Neural progenitor cell (in vitro differentiated cells): ENCODE measurements around the gene RNF34. TPM values are rescaled to one million over a fixed set of nuclear protein-coding genes. Genes with fewer than 3 reads are reported as not detected.

Experiments used
- DNase-seq: peaks from one replicate; pipeline ENCODE4 v3.0.0-alpha.2; 2016; ENCODE audit warnings: low spot score
- H2AFZ ChIP-seq: fragments of 200-600 bp; sonication (generic); replicated peaks from 2 replicates; pipeline ENCODE4 v1.6.1; 2016; ENCODE audit warnings: antibody characterized with exemption
- H3F3A ChIP-seq: fragments of 200-600 bp; sonication (generic); 2 replicates; pipeline ENCODE4 v1.6.1; 2016; ENCODE audit warnings: antibody characterized with exemption, low read depth
- H3K27ac ChIP-seq: fragments of 200-600 bp; sonication (generic); 2 replicates; pipeline ENCODE4 v1.5.1; 2016; ENCODE audit warnings: mild to moderate bottlenecking
- H3K27me3 ChIP-seq: fragments of 200-600 bp; sonication (generic); 2 replicates; pipeline ENCODE4 v1.6.1; 2016; ENCODE audit warnings: mild to moderate bottlenecking, moderate library complexity
- H3K36me3 ChIP-seq: fragments of 200-600 bp; sonication (generic); 2 replicates; pipeline ENCODE4 v1.5.1; 2016
- H3K4me1 ChIP-seq: fragments of 200-600 bp; sonication (generic); 2 replicates; pipeline ENCODE4 v1.6.1; 2016; ENCODE audit warnings: mixed run types
- H3K4me2 ChIP-seq: fragments of 200-600 bp; sonication (generic); 2 replicates; pipeline ENCODE4 v1.6.1; 2016
- H3K4me3 ChIP-seq: fragments of 200-600 bp; sonication (generic); 2 replicates; pipeline ENCODE4 v1.5.1; 2016
- H3K79me2 ChIP-seq: fragments of 200-600 bp; sonication (generic); 2 replicates; pipeline ENCODE4 v1.6.1; 2016; ENCODE audit warnings: low read depth
- H3K9ac ChIP-seq: fragments of 200-600 bp; sonication (generic); 2 replicates; pipeline ENCODE4 v1.6.1; 2016
- H3K9me3 ChIP-seq: fragments of 200-600 bp; sonication (generic); 2 replicates; pipeline ENCODE4 v1.5.1; 2016; ENCODE audit warnings: low read depth
- H4K20me1 ChIP-seq: fragments of 200-600 bp; sonication (generic); 2 replicates; pipeline ENCODE4 v1.6.1; 2016; ENCODE audit warnings: low read depth
- H3K27ac Mint-ChIP-seq: 3 replicates; pipeline ENCODE4 v1.8.0; 2021; ENCODE audit warnings: mixed read lengths
- H3K27me3 Mint-ChIP-seq: 2 replicates; pipeline ENCODE4 v1.8.0; 2022; ENCODE audit warnings: low read depth, mild to moderate bottlenecking, inconsistent platforms, moderate library complexity, mixed read lengths; ENCODE audit not compliant: insufficient read depth
- H3K36me3 Mint-ChIP-seq: 3 replicates; pipeline ENCODE4 v1.8.0; 2021; ENCODE audit warnings: mixed read lengths
- H3K4me1 Mint-ChIP-seq: 3 replicates; pipeline ENCODE4 v1.8.0; 2021; ENCODE audit warnings: mixed read lengths
- H3K4me3 Mint-ChIP-seq: 3 replicates; pipeline ENCODE4 v1.8.0; 2021; ENCODE audit warnings: mild to moderate bottlenecking, moderate library complexity, mixed read lengths
- H3K9me3 Mint-ChIP-seq: 3 replicates; pipeline ENCODE4 v1.8.0; 2020; ENCODE audit warnings: mixed read lengths
- CTCF ChIP-seq: fragments of 200-600 bp; sonication (generic); IDR thresholded peaks from 2 replicates; pipeline ENCODE4 v1.5.1; 2017; ENCODE audit warnings: antibody characterized with exemption, mild to moderate bottlenecking
- EZH2 ChIP-seq: fragments of 200-600 bp; sonication (generic); IDR thresholded peaks from 2 replicates; pipeline ENCODE4 v1.6.1; 2017; ENCODE audit warnings: antibody characterized with exemption, mild to moderate bottlenecking, moderate library complexity
- EZH2phosphoT487 ChIP-seq: fragments of 200-600 bp; sonication (generic); IDR thresholded peaks from 2 replicates; pipeline ENCODE4 v1.6.1; 2017; ENCODE audit warnings: antibody characterized with exemption
- total RNA-seq: library from RNA; depleted of rRNA; stranded (reverse); fragments of >200 nt; gene quantifications from 2 replicates; pipeline ENCODE4 v1.2.3, GENCODE V29; 2015; ENCODE audit warnings: low replicate concordance

RNF34 gene
- total RNA-seq, 1 donor from 2014 or later: 57.8 TPM

- H3K27me3 Mint-ChIP-seq: peaks cover 2% of the 10 kb centered on the region
- peaks cover 3% of the 10 kb centered on the region for H3K79me2 ChIP-seq
- H3K27ac Mint-ChIP-seq: no peak overlapping the region
- H3K9me3 Mint-ChIP-seq: no peaks in the 10 kb centered on the region
- H3K4me3 Mint-ChIP-seq: no peak overlapping the region
- H3K4me1 Mint-ChIP-seq: no peaks in the 10 kb centered on the region
- H3K9ac ChIP-seq: no peak overlapping the region
- H3K4me1 ChIP-seq: no peaks in the 10 kb centered on the region
- no peak overlapping the region for H3K4me2 ChIP-seq
- TF ChIP-seq EZH2: no peak
- no peak for TF ChIP-seq CTCF
- TF ChIP-seq EZH2phosphoT487: no peak
- H2AFZ ChIP-seq: no peak overlapping the region
- H3K4me3 ChIP-seq: no peak overlapping the region
- H3K27me3 ChIP-seq: no peaks in the 10 kb centered on the region
- no peaks in the 10 kb centered on the region for H3K9me3 ChIP-seq
- no peaks in the 10 kb centered on the region for H4K20me1 ChIP-seq
- H3K27ac ChIP-seq: no peak overlapping the region
- H3K36me3 ChIP-seq: peaks cover 22% of the 10 kb centered on the region
- H3K36me3 Mint-ChIP-seq: peaks cover 35% of the 10 kb centered on the region
- DNase-seq: no peak
- H3F3A ChIP-seq: peaks cover 15% of the 10 kb centered on the region
Measured at GRCh38 chr12:121420109-121420508, 20.2 kb downstream of the RNF34 start.

- H3F3A ChIP-seq: peaks cover 25% of the 10 kb centered on the region
- no peaks in the 10 kb centered on the region for H3K4me1 ChIP-seq
- no peak overlapping the region for H3K27ac ChIP-seq
- no peak for DNase-seq
- Mint-ChIP-seq H3K27me3 (peaks cover 2% of the 10 kb centered on the region), H3K27ac (no peak overlapping the region), H3K4me1 (no peaks in the 10 kb centered on the region), H3K4me3 (no peak overlapping the region), H3K9me3 (no peaks in the 10 kb centered on the region), H3K36me3 (peaks cover 30% of the 10 kb centered on the region)
- H3K4me2 ChIP-seq: no peak overlapping the region
- H3K9ac ChIP-seq: no peak overlapping the region
- no peak for TF ChIP-seq EZH2phosphoT487
- no peak for TF ChIP-seq EZH2
- no peak for TF ChIP-seq CTCF
- H3K9me3 ChIP-seq: no peaks in the 10 kb centered on the region
- no peaks in the 10 kb centered on the region for H4K20me1 ChIP-seq
- H3K36me3 ChIP-seq: peaks cover 19% of the 10 kb centered on the region
- H3K79me2 ChIP-seq: no peaks in the 10 kb centered on the region
- H2AFZ ChIP-seq: no peak overlapping the region
- no peaks in the 10 kb centered on the region for H3K27me3 ChIP-seq
- no peak overlapping the region for H3K4me3 ChIP-seq
Measured at GRCh38 chr12:121423253-121423652, 23.3 kb downstream of the RNF34 start.

GRCh38 chr12:121423682-121424623 is 24.0 kb downstream of the RNF34 start:
- Histone ChIP-seq H3K4me2 (no peak overlapping the region), H3K27ac (no peak overlapping the region), H3K79me2 (no peaks in the 10 kb centered on the region), H3K27me3 (no peaks in the 10 kb centered on the region), H2AFZ (no peak overlapping the region), H3K9ac (no peak overlapping the region), H4K20me1 (no peaks in the 10 kb centered on the region), H3K4me1 (no peaks in the 10 kb centered on the region), H3F3A (peaks cover 26% of the 10 kb centered on the region), H3K4me3 (no peak overlapping the region), H3K36me3 (peaks cover 22% of the 10 kb centered on the region), H3K9me3 (no peaks in the 10 kb centered on the region)
- Mint-ChIP-seq H3K36me3 (peaks cover 37% of the 10 kb centered on the region), H3K4me3 (no peak overlapping the region), H3K27ac (no peak overlapping the region), H3K27me3 (peaks cover 2% of the 10 kb centered on the region), H3K9me3 (no peaks in the 10 kb centered on the region), H3K4me1 (no peaks in the 10 kb centered on the region)
- no peak for TF ChIP-seq EZH2
- no peak for TF ChIP-seq EZH2phosphoT487
- no peak for TF ChIP-seq CTCF
- DNase-seq: no peak
